Thyroid gland (tissue), 4 donors: ENCODE measurements around the gene NFKB1.
"Not testable (repeated sequence)": the region's sequence is repeated elsewhere in the genome, so short reads cannot be mapped to it uniquely, and the experiment has no call there.

ENCODE experiments used
- POLR2A ChIP-seq, 2 donors: fragments of 450-650 bp; IDR thresholded peaks; one replicate each; pipeline ENCODE4 v1.6.1; 2017; ENCODE audit warnings: antibody characterized with exemption in 2 of 2, mild to moderate bottlenecking in 2 of 2, moderate library complexity in 1 of 2
- TF ChIP-seq, protein P1 (sequence below), 6 experiments: fragments of 200-600 bp in 3 of 6; fragments of 450-650 bp in 3 of 6; sonication (generic) in 3 of 6; IDR thresholded peaks; one replicate each; pipeline ENCODE4 v1.5.1; 2016 to 2019; ENCODE audit warnings: antibody characterized with exemption in 6 of 6, mild to moderate bottlenecking in 2 of 6, inconsistent platforms in 1 of 6, moderate library complexity in 1 of 6

- TF ChIP-seq, protein P1, sequence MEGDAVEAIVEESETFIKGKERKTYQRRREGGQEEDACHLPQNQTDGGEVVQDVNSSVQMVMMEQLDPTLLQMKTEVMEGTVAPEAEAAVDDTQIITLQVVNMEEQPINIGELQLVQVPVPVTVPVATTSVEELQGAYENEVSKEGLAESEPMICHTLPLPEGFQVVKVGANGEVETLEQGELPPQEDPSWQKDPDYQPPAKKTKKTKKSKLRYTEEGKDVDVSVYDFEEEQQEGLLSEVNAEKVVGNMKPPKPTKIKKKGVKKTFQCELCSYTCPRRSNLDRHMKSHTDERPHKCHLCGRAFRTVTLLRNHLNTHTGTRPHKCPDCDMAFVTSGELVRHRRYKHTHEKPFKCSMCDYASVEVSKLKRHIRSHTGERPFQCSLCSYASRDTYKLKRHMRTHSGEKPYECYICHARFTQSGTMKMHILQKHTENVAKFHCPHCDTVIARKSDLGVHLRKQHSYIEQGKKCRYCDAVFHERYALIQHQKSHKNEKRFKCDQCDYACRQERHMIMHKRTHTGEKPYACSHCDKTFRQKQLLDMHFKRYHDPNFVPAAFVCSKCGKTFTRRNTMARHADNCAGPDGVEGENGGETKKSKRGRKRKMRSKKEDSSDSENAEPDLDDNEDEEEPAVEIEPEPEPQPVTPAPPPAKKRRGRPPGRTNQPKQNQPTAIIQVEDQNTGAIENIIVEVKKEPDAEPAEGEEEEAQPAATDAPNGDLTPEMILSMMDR (IDR thresholded peaks at IDR 0.05), result not testable (repeated sequence)
- not testable (repeated sequence) for TF ChIP-seq POLR2A (IDR thresholded peaks at IDR 0.05)
Observed at GRCh38 chr4:102619021-102619420, 117.9 kb downstream of the NFKB1 start.
